IMR-90 (cell line): ENCODE results near the gene TSEN34. TPM values are rescaled to one million over a fixed set of nuclear protein-coding genes. Genes with fewer than 3 reads are reported as not detected.

ENCODE experiments used
- ATAC-seq: fragments of 200-7000 bp; cut with Tn5 transposase; 2 replicates; pipeline ENCODE4 v1.9.1; 2020; ENCODE audit warnings: low read depth, mild to moderate bottlenecking, moderate library complexity
- BruUV-seq: library from RNA; stranded (reverse); fragments of 400-500 nt; replicated peaks from 2 replicates; lab custom pipeline; 2021; lab: Mats Ljungman, UMichigan
- CTCF ChIA-PET: fragments of 300-600 bp; formaldehyde crosslinking; extraction: SDS; loops from one replicate; lab custom pipeline; 2021; ENCODE audit warnings: antibody characterized with exemption; lab: Yijun Ruan, JAX
- POLR2A ChIA-PET: fragments of 300-600 bp; sonication (Branson Sonifier 250); formaldehyde crosslinking; loops from one replicate; lab custom pipeline; 2022; ENCODE audit warnings: antibody characterized with exemption; ENCODE audit not compliant: unreplicated experiment; lab: Charles Lee
- DNase-seq: peaks from one replicate; pipeline ENCODE4 v3.0.0; 2013
- H2AFZ ChIP-seq: replicated peaks from 2 replicates; pipeline ENCODE3; 2013; ENCODE audit warnings: low read length, mild to moderate bottlenecking; ENCODE audit not compliant: poor library complexity
- H2AK5ac ChIP-seq: 2 replicates; pipeline ENCODE4 v1.6.1; 2013; ENCODE audit warnings: low read depth, low read length, inconsistent platforms
- H2AK9ac ChIP-seq: replicated peaks from 2 replicates; pipeline ENCODE3; 2013; ENCODE audit warnings: mild to moderate bottlenecking, low read depth, low read length, moderate library complexity; ENCODE audit not compliant: poor library complexity
- H2BK120ac ChIP-seq: 2 replicates; pipeline ENCODE4 v1.6.1; 2013; ENCODE audit warnings: low read depth, low read length, inconsistent platforms
- H2BK15ac ChIP-seq: 3 replicates; pipeline ENCODE4 v1.6.1; 2013; ENCODE audit warnings: low read depth, low read length, inconsistent platforms
- H2BK20ac ChIP-seq: 2 replicates; pipeline ENCODE4 v1.6.1; 2013; ENCODE audit warnings: low read depth, mild to moderate bottlenecking, inconsistent platforms, low read length, moderate library complexity
- H2BK5ac ChIP-seq: 2 replicates; pipeline ENCODE4 v1.6.1; 2013; ENCODE audit warnings: mild to moderate bottlenecking, low read depth, low read length, inconsistent platforms; ENCODE audit not compliant: poor library complexity, severe bottlenecking
- H3K14ac ChIP-seq: replicated peaks from 2 replicates; pipeline ENCODE4 v1.6.1; 2013; ENCODE audit warnings: low read depth, low read length, inconsistent platforms
- H3K18ac ChIP-seq: 2 replicates; pipeline ENCODE4 v1.6.1; 2013; ENCODE audit warnings: low read depth, low read length, control low read depth
- H3K23ac ChIP-seq: 2 replicates; pipeline ENCODE4 v1.6.1; 2013; ENCODE audit warnings: low read depth, low read length, inconsistent platforms
- H3K27ac ChIP-seq: 2 replicates; pipeline ENCODE4 v1.5.1; 2013; ENCODE audit warnings: mild to moderate bottlenecking, control low read depth, low read length; ENCODE audit not compliant: insufficient read depth
- H3K27me3 ChIP-seq: 2 replicates; pipeline ENCODE4 v1.6.1; 2013; ENCODE audit warnings: low read length; ENCODE audit not compliant: control insufficient read depth, insufficient read depth
- H3K36me3 ChIP-seq: 2 replicates; pipeline ENCODE4 v1.6.1; 2013; ENCODE audit warnings: low read length, mixed read lengths; ENCODE audit not compliant: control insufficient read depth, insufficient read depth
- H3K4ac ChIP-seq: 2 replicates; pipeline ENCODE4 v1.6.1; 2013; ENCODE audit warnings: low read depth, low read length, inconsistent platforms
- H3K4me1 ChIP-seq: 2 replicates; pipeline ENCODE4 v1.6.1; 2013; ENCODE audit warnings: low read length, mixed read lengths; ENCODE audit not compliant: control insufficient read depth, insufficient read depth
- H3K4me2 ChIP-seq: 2 replicates; pipeline ENCODE4 v1.6.1; 2013; ENCODE audit warnings: low read depth, mild to moderate bottlenecking, control low read depth, low read length, moderate library complexity
- H3K4me3 ChIP-seq: 2 replicates; pipeline ENCODE4 v1.5.1; 2013; ENCODE audit warnings: low read depth, mild to moderate bottlenecking, control low read depth, low read length, moderate library complexity; ENCODE audit not compliant: insufficient read depth
- H3K56ac ChIP-seq: 2 replicates; pipeline ENCODE4 v1.6.1; 2013; ENCODE audit warnings: low read length, inconsistent platforms; ENCODE audit not compliant: insufficient read depth; ENCODE audit errors: extremely low read depth
- H3K79me1 ChIP-seq, 2 experiments: 2 replicates each; pipeline ENCODE4 v1.6.1; 2013; ENCODE audit warnings: low read length in 2 of 2, inconsistent platforms in 1 of 2, low read depth in 1 of 2
- H3K9ac ChIP-seq: 2 replicates; pipeline ENCODE4 v1.6.1; 2013; ENCODE audit warnings: low read depth, low read length, control low read depth
- H3K9me1 ChIP-seq: 2 replicates; pipeline ENCODE4 v1.6.1; 2013; ENCODE audit warnings: low read length, inconsistent platforms; ENCODE audit not compliant: insufficient read depth
- H3K9me3 ChIP-seq: 2 replicates; pipeline ENCODE4 v1.6.1; 2013; ENCODE audit warnings: low read length; ENCODE audit not compliant: control insufficient read depth, insufficient read depth
- H4K20me1 ChIP-seq: 2 replicates; pipeline ENCODE4 v1.6.1; 2013; ENCODE audit warnings: low read length, inconsistent platforms; ENCODE audit not compliant: insufficient read depth
- H4K5ac ChIP-seq: 2 replicates; pipeline ENCODE4 v1.6.1; 2013; ENCODE audit warnings: mild to moderate bottlenecking, low read depth, low read length, control low read depth
- H4K8ac ChIP-seq, 2 experiments: 2 replicates each; pipeline ENCODE4 v1.6.1; 2013; ENCODE audit warnings: low read depth in 2 of 2, low read length in 2 of 2, control low read depth in 1 of 2, inconsistent platforms in 1 of 2
- H4K91ac ChIP-seq: 2 replicates; pipeline ENCODE4 v1.6.1; 2013; ENCODE audit warnings: low read depth, low read length, inconsistent platforms; ENCODE audit not compliant: insufficient read depth
- CHD1 ChIP-seq: IDR thresholded peaks from 2 replicates; pipeline ENCODE4 v1.6.1; 2012; ENCODE audit warnings: low read depth, low read length, improper control_type of control experiment
- MAFK ChIP-seq: IDR thresholded peaks from 2 replicates; pipeline ENCODE4 v1.6.1; 2012; ENCODE audit warnings: low read depth, low read length, improper control_type of control experiment
- MXI1 ChIP-seq: IDR thresholded peaks from 2 replicates; pipeline ENCODE4 v1.6.1; 2012; ENCODE audit warnings: low read depth, mild to moderate bottlenecking, low read length, moderate library complexity, borderline replicate concordance
- NFE2L2 ChIP-seq: fragments of 150-350 bp; IDR thresholded peaks from 2 replicates; pipeline ENCODE4 v1.6.1; 2016; ENCODE audit warnings: low read depth, mild to moderate bottlenecking, low read length
- POLR2A ChIP-seq: IDR thresholded peaks from 2 replicates; pipeline ENCODE4 v1.6.1; 2012; ENCODE audit warnings: mild to moderate bottlenecking, low read depth, low read length
- RAD21 ChIP-seq: IDR thresholded peaks from 2 replicates; pipeline ENCODE4 v1.6.1; 2012; ENCODE audit warnings: low read length, improper control_type of control experiment
- RCOR1 ChIP-seq: IDR thresholded peaks from 2 replicates; pipeline ENCODE4 v1.6.1; 2012; ENCODE audit warnings: mild to moderate bottlenecking, low read length, improper control_type of control experiment; ENCODE audit not compliant: insufficient replicate concordance
- RFX5 ChIP-seq: IDR thresholded peaks from 2 replicates; pipeline ENCODE4 v1.8.0; 2012; ENCODE audit warnings: low read depth, mild to moderate bottlenecking, low read length, moderate library complexity
- WGBS, 2 experiments: methylation state at CpG; one replicate each; pipeline versions ENCODE4 v1.1.5 to v1.1.7; 2013; ENCODE audit warnings: missing lambda C conversion rate in 2 of 2; ENCODE audit not compliant: insufficient read length in 1 of 2; ENCODE audit errors: extremely low coverage in 2 of 2; 5-methylcytosine and 5-hydroxymethylcytosine counted together
- dilution Hi-C: fragments of 300-500 bp; cut with HindIII; formaldehyde crosslinking; loops from one replicate; pipeline ENCODE4 v1.14.3; 2018; ENCODE audit warnings: low sequenced_read_pairs; ENCODE audit not compliant: unreplicated experiment
- in situ Hi-C: fragments of 300-500 bp; cut with MboI; formaldehyde crosslinking; loops from 3 replicates; pipeline ENCODE4 v1.14.3; 2019; ENCODE audit warnings: low sequenced_read_pairs, inconsistent platforms, mixed read lengths
- intact Hi-C: fragments of 100-400 bp; cut with micrococcal nuclease; formaldehyde crosslinking; loops from 2 replicates; pipeline ENCODE4 v1.10.0; 2022
- polyA plus RNA-seq, 3 experiments: library from polyadenylated mRNA; depleted of rRNA; stranded (reverse); fragments of >200 nt; gene quantifications; 2 replicates each; pipeline ENCODE4 v1.2.3, GENCODE V29; 2012; ENCODE audit warnings: low replicate concordance in 1 of 3
- total RNA-seq: library from RNA; depleted of rRNA; stranded (reverse); fragments of >200 nt; gene quantifications from 2 replicates; pipeline ENCODE4 v1.2.3, GENCODE V29; 2012
- TF ChIP-seq, protein P1 (sequence below): fragments of 150-350 bp; IDR thresholded peaks from 2 replicates; pipeline ENCODE4 v1.6.1; 2016; ENCODE audit warnings: low read depth, mild to moderate bottlenecking, low read length, moderate library complexity, borderline replicate concordance
- TF ChIP-seq, protein P2 (sequence below): conservative IDR thresholded peaks from 2 replicates; pipeline ENCODE4 v1.5.1; 2012; ENCODE audit warnings: mild to moderate bottlenecking, low read depth, low read length, improper control_type of control experiment

The TSEN34 gene
- total and polyA plus RNA-seq, 2 of the 4 experiments (the other 2 are of a cell fraction), result 32.1 to 69.4 TPM

DNA sequence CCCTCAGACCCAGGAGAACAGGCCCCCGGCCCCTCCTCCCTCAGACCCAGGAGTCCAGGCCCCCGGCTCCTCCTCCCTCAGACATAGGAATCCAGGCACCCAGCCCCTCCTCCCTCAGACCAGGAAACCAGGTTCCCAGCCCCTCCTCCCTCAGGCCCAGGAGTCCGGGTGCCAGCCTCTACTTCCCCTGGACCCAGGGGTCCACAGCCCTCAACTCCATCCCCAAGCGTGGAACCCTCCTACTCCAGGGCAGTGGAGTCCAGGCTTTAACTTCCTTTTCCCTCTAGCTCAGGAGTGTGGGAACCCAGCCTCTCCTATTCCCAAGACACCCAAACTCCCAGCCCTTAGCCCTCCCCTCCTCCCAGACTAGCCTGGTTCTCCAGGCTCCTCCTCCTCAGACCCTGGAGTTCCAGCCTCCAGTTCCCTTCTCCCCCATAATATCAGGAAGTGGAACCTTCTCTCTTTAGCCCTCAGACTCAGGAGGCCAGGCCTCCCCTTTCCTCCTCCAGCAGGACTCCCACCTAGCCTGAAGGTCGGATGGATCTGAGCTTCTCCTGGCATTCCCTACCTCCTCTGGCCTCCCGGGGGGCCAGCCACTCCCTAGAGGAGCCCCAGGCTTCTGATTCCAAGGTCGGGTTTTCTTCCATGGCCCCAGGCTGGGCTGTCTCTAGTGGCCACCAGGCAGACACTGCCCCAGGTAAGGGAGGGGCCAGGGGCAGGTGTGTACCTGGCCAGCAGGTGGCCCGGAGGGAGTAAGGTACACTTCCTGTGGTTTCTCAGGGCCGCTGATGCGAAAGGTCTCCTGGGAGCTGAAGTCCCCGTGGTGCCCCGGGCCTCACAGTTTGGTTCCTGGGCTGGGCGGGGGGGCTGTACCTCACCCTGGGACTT lies 18.4 kb upstream of the TSEN34 start, which contains the start of gene TMC4 (continued):
- TF ChIP-seq NFE2L2 (no peak), POLR2A (no peak)

DNA sequence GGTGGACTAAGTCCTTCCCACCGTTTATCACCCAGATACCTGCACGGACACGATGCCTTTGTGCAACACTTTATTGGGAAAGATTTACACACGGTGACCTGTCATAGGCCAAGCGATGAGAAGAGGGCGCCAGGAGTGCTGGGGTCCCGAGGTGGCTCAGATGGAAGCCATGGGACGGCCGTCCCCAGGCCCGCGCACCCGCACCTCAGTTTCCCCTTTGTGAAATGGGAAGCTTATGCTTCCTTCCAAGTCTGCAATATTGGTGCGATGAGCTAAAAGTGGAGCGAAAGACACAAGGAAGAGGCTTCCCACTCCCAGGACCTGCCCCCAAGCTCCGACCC lies 17.8 kb upstream of the TSEN34 start:
- Histone ChIP-seq H4K20me1 (no peaks in the 10 kb centered on the region; the same call in 1 of the 2 replicates), H3K9ac (no peak overlapping the region), H3K36me3 (peaks cover 9% of the 10 kb centered on the region), H2BK120ac (no peak overlapping the region), H2AK5ac (no peak overlapping the region), H4K91ac (no peak overlapping the region), H3K4ac (no peak overlapping the region), H2BK15ac (no peak overlapping the region), H3K4me2 (no peak overlapping the region), H3K27ac (no peak overlapping the region), H3K56ac (no peak overlapping the region), H3K4me3 (no peak overlapping the region), H3K9me3 (no peaks in the 10 kb centered on the region), H3K4me1 (no peaks in the 10 kb centered on the region), H3K27me3 (no peaks in the 10 kb centered on the region), H3K79me1 (no peaks in the 10 kb centered on the region; a peak in 1 of 4 replicates), H2BK5ac (no peak overlapping the region), H4K8ac (no peak overlapping the region), H2AK9ac (no peak overlapping the region), H3K9me1 (no peaks in the 10 kb centered on the region), H3K23ac (no peak overlapping the region), H3K18ac (no peak overlapping the region), H2AFZ (no peak overlapping the region), H4K5ac (no peak overlapping the region), H3K14ac (no peak overlapping the region), H2BK20ac (no peak overlapping the region)
- BruUV-seq, result no TSS peak
- ATAC-seq, result no peak
- TF ChIP-seq CHD1 (no peak), MAFK (no peak), MXI1 (no peak), RAD21 (no peak), RFX5 (no peak), POLR2A (no peak), RCOR1 (no peak)
- TF ChIP-seq, protein P1, sequence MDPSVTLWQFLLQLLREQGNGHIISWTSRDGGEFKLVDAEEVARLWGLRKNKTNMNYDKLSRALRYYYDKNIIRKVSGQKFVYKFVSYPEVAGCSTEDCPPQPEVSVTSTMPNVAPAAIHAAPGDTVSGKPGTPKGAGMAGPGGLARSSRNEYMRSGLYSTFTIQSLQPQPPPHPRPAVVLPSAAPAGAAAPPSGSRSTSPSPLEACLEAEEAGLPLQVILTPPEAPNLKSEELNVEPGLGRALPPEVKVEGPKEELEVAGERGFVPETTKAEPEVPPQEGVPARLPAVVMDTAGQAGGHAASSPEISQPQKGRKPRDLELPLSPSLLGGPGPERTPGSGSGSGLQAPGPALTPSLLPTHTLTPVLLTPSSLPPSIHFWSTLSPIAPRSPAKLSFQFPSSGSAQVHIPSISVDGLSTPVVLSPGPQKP, result no peak
- TF ChIP-seq, protein P2, sequence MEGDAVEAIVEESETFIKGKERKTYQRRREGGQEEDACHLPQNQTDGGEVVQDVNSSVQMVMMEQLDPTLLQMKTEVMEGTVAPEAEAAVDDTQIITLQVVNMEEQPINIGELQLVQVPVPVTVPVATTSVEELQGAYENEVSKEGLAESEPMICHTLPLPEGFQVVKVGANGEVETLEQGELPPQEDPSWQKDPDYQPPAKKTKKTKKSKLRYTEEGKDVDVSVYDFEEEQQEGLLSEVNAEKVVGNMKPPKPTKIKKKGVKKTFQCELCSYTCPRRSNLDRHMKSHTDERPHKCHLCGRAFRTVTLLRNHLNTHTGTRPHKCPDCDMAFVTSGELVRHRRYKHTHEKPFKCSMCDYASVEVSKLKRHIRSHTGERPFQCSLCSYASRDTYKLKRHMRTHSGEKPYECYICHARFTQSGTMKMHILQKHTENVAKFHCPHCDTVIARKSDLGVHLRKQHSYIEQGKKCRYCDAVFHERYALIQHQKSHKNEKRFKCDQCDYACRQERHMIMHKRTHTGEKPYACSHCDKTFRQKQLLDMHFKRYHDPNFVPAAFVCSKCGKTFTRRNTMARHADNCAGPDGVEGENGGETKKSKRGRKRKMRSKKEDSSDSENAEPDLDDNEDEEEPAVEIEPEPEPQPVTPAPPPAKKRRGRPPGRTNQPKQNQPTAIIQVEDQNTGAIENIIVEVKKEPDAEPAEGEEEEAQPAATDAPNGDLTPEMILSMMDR, result no peak
- in situ Hi-C loops (no loop called here), dilution Hi-C loops (no loop called here), intact Hi-C loops (no loop called here)
- POLR2A ChIA-PET, result interaction anchor here (0.6 kb wide), 1 partner anchor 193 kb away, joined by 3 read pairs; no protein-coding TSS in a partner anchor
- 27% methylated on average over 3 of the region's 15 CpGs; no CpG with 5 or more reads in 1 of the 2 experiments for WGBS, 2 experiments
- DNase-seq, result no peak
- CTCF ChIA-PET, result no interaction called here
